ENCODE measurements around the gene LHX3.

- TF ChIP-seq, protein P1, sequence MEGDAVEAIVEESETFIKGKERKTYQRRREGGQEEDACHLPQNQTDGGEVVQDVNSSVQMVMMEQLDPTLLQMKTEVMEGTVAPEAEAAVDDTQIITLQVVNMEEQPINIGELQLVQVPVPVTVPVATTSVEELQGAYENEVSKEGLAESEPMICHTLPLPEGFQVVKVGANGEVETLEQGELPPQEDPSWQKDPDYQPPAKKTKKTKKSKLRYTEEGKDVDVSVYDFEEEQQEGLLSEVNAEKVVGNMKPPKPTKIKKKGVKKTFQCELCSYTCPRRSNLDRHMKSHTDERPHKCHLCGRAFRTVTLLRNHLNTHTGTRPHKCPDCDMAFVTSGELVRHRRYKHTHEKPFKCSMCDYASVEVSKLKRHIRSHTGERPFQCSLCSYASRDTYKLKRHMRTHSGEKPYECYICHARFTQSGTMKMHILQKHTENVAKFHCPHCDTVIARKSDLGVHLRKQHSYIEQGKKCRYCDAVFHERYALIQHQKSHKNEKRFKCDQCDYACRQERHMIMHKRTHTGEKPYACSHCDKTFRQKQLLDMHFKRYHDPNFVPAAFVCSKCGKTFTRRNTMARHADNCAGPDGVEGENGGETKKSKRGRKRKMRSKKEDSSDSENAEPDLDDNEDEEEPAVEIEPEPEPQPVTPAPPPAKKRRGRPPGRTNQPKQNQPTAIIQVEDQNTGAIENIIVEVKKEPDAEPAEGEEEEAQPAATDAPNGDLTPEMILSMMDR (IDR thresholded peaks at IDR 0.05; ENCODE audit: low read depth, low read length): no peak
- no peak for TF ChIP-seq EZH2phosphoT487 (IDR thresholded peaks at IDR 0.05; ENCODE audit: low read depth)
Observed at GRCh38 chr9:136178773-136179075, 26.2 kb downstream of the LHX3 start.

Data from OCI-LY3 (cell line).